GM19397 (cell line): ENCODE data around the gene DAAM1.
A peak's percentile ranks its signal among the peaks of the same experiment; 100 is the strongest.

Experiments used
- ATAC-seq: cut with Tn5 transposase; IDR thresholded peaks from one replicate; pipeline ENCODE4 v1.9.1; 2021; ENCODE audit warnings: mild to moderate bottlenecking, moderate library complexity; ENCODE audit not compliant: unreplicated experiment

Gene DAAM1

DNA sequence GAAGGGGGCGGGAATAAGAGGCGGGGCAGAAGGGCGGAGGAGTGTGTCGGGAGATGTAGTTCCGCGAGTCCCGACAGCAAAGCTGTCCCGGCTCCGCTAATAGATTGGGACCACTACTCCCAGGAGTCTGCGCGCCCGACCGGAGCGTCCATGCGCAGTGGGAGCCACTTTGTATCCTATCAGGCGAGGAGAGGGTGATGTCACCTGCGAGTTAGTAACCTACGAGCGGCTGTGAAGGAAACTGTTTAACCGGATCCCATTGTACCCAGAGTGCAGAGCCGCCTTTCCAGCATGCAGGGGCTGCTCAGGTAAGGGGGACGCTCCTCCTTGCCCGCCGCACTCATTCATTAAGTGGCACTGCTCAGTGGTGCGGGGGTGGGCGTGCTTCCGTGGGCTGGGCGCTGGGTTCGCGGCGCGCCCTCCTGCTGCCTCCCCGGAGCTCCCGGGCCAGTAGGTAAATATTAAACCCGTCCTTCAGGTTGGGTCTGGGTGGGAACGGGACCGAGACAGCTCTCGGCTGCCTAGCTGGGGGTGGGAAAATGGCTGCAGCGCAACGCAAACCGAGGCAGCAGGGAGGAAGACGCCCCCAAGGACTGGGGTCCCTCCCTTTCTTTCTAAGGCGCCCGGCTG lies at the start of gene DAAM1:
TSS of gene DAAM1 (plus strand) at position 207 of the 630 bp plus-strand sequence. CDS start 74,811 bp downstream, outside the sequence.
- ATAC-seq: peak; percentile 86

DNA sequence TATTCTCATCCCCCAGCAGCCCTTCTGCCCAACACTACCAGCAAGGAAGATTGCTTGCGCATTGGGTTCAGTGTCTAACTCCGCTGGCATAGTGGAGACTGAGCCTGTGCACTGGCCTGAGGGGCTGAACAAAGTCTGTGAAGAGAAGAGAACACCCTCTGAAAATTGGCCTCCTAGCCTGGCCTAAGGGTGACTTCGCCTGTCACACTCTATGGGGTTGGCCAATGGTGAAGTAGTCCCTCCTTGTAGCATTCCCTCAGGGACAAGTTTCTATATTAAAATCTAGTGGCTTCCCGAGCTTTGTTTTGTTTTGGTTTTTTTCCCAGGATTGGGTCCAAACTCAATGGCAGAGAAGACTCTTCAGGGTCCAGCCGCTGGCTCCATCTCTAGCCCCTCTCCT lies 49.1 kb upstream of the DAAM1 start:
- no peak for ATAC-seq

DNA sequence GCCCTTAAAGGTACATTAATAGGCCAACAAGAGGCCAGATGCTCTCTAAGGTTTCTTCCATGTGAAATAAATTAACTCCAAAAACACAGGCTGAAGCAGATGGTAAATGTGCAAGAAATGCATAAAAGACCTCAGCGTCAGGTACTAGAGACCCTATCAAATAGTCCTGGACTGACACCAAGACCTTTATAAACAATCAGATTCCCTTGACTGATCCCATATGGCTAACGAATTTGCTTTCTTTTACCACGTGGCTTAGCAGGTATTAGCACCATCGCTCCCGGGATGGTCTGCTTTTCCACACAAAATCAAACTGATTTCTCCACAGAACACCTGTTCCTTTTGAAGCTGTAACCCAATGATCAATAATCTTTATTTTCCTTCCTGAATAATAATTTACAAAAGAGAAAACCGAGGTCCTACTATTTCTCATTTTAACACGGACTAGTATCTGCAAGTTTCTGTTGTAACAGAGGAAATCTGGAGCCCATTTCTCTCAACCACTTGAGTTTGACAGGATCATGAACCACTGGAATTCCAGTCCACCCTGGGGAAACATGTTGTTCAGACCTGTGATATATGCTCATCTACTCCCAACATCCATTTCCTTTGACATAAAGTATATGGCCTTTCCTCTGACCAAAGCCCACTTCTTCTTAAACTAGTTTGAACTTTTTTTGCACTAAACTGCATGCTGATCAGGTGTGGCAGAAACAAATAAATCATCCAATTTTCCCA lies 48.2 kb upstream of the DAAM1 start:
- ATAC-seq: no peak

DNA sequence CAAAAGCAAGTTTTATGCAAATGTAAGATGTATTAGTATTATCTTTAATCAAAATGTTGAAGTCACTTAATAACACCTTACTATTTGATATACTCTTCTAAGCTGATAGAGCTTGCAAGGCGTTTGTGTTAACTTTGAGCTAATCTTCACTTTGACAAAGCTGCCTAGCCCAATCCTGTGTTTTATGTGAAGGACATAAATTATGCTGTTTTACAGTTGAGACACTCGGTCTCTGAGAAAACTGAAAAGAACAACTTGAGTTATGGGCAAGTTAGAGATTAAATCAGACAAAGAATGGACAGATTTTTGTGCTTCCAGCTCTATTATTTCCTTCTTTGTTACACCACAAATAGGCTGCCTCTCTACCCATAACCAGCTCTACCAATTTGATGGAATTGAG lies 42.0 kb upstream of the DAAM1 start:
- ATAC-seq: no peak

DNA sequence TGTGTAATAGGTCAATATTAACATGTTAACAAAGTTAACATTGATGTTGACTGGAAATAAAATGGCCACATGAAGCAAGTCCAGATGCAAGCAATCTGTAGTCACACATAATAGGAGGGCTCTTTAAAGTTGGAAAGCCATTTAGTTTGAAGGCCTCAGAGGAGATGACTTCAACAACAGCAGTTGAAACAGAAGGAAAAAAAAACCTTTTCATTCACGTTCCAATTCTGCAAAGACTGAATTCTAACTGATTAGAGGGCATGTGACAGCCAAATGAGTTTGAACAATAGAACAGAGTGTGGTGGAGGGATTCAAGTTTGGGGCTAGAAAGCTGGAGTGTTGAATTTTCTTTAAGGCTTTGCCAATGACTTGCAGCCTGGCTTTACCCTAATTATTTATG lies 41.5 kb upstream of the DAAM1 start:
- ATAC-seq: no peak

DNA sequence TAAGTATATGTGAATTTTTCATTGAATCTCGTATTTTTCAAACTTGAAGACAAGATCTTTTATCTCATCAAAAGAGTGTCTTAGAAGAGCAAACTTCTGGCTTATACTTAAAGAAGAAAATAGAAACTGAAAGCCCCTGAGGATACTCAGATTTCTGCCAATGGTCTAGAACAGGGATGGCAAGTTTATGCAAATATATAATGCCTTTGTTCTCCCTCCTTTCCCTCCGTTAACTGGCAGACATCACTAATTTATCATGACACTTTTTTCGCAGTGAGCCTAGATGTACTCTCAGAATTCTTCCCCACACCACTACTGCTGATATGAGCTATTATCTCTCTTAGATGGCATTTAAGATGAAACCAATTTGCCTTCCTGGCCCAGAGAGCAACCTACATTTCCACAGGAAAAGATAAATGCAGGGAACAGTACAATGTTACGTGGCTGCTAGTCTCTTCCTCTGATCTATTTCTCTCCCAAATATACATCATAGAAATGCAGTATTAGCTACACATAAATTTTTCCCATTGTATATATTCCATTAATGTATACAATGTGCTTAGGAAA lies 40.0 kb upstream of the DAAM1 start:
- ATAC-seq: no peak

DNA sequence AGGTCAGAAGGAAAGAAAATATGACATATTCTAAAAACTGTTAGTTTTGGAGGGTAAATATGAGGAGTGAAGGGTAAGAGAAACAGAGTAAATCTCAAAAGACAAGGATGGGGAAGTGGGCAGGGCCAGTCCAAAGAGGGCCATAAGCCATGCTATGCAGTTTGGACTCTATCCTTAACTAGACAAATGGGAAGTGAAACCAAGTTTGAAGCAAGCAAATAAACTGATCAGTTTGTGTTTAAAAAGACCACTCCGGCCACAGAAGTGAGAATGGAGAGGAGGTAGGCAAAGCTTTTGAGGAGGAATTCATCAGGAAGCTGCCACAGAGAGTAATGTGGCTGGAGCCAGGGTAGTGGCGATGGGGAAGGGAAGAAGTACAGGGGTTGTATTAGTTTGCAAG lies 37.5 kb upstream of the DAAM1 start:
- peak; percentile 77 for ATAC-seq

DNA sequence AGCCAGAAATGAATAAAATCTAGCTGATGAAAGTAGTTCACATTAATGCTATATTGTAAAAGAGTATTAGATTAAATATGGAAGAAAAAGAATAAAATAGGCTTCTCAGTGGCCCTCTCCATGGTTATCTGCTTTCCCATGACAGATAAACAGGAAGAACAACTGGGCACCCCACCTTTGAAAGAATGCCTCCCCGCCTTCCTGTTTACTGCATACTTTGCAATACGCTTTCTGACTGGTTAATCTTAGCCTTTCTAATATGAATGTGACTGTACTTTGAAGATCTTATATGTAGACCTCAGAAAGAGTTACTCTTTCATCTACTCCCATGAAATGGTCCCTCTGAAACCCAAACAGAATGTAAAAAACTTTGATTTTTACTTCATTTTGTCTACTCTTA lies 34.1 kb upstream of the DAAM1 start:
- ATAC-seq: no peak

DNA sequence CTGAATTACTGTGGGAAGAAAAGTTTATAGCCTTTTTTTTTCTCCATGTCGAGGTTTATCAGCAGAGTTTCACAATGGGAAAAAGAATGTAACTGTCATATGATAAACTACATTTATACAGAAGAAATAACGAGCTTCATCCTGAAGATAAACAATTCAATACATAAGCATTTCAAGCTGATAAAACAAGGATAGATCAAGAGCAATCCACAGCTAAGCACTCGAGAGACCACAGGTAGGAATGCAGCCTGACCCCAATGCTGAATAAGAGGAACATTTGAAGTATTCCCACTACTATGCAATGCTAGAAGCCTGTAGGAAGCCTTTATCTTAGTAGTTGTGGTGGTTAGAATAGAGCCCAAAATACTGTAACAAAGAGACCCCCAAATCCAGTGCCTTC lies 32.6 kb upstream of the DAAM1 start:
- no peak for ATAC-seq

DNA sequence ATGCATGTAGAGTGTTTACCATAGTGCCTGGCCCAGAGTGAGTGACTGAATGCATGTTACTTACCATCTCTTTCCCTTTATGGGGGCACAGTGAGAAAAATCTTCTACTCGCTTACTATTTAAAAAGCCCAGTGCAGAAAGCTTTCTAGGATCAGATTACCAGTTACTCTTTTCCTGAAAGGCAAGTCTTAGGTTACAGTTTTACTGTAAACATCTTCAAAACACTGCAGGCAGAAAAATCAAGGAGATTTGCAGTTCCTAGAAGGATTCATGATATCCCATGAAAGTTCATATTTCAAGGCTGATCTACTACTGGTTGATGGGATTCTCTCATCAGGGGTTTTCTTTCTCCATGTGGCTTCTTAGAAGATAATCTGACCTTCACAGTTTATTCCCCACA lies 29.3 kb upstream of the DAAM1 start:
- no peak for ATAC-seq

DNA sequence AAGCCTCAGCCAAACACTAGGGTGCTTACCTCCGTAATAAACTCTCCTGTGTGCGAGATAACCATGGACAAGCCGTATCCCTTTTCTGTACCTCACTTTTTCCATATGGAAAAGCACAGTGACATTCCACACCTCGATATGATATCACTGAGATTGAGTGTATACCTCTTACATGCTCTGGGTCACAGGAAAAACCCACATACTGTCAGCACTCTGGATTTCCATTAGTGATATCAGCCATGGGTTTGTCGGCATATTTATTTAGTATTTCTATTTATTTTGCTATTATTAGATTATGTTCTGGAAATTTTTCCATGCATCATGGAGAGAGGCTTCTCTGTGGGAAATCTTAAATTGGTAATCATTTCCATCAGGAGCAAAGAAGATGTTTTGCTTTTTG lies 28.0 kb upstream of the DAAM1 start:
- no peak for ATAC-seq

DNA sequence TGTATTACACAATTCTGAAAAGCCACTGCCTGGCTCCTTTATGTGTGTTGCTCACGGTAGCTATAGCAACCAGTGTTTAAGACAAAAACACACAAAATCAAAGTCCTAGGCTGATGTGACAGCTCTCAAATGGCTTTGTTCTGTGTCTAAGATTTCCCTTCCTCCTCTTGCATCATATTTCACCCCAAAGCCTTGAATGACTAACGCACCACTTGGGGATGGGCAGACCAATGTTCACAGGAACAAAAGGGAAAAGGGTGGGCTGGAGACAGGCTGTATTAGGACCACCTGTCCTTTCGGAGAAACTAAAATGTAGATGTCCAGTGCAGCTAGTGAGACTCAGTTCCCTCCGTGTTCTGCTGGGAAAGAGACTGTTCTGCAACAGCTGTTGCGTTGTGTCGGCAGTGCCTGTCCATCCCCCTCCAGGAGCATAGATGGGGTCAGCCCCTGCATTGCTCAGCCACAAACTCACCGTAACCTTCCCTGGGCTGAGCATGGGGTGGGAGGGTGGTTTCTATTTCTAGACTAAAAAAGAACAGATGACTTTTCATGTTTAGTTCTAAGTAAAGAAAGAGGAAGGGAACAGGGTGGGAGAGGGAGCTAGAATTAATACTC lies 26.8 kb upstream of the DAAM1 start:
- no peak for ATAC-seq

DNA sequence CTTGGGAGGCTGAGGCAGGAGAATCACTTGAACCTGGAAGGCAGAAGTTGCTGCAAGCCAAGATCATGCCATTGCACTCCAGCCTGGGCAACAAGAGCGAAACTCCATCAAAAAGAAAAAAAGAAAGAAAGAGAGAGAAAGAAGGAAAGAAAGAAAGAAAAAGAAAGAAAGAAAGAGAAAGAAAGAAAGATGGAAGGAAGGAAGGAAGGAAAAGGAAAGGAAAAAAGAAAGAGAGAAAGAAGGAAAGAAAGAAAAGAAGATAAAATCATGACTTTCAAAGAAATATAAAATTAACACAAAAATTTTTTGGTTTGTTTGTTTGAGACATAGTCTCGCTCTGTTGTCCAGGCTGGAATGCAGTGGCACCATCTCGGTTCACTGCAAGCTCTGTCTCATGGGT lies 22.2 kb upstream of the DAAM1 start:
- ATAC-seq: no peak

DNA sequence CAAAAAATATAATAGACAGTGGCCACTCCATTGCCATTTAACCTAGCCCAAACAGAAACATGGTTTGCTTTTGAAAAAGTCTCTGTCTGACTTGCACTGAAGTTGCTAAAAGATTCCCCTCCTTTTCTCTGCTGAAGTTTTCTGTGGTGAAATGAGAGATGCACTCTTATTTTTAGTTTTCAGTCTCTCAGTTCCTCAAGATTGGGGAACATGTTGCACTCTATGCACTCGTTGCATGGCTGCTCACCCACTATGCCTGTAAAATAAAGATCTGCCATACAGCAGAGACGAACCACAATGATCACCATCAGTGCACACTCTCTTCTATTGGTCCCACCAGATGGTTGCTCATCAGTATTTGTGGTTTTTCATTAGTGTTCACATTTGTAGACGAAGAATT lies 13.1 kb upstream of the DAAM1 start:
- peak; percentile 98 for ATAC-seq

DNA sequence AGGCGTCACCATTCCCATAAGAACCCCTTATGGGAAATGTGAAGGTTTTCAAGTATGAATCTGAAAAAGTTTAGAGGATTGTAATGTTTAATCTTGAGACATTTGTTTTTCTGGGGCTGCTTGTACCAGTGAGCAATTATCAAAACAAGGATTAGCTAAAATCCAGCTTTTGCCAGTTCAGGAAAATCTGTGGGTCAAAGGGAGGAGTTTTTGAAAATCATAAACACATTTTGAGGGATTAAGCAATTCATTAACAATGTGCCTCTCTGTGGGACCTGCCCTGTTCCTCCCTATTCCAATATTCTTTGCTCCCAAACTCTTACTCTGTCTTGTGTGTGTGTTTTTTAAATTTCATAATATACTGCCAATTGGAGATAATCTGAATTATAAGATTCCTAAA lies 11.7 kb upstream of the DAAM1 start:
- ATAC-seq: no peak

DNA sequence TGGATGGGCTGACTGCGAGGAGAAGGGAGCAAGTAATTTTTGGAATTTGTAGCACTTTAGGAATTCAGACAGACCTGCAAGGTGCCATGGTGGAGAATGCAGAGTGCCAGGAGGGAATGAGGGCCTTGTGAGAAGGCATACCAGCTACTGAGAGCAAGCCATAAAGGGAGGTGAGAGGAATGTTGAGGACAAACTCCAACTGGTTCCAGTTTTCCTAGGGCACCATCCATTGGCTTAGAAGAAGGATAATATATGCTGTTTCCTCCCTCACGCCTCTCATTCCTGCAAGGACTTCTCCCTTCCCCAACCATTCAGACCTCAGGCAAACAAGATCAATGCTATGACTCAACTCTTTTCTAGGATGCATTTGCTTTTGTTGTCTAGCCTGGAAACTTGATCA lies 11.2 kb upstream of the DAAM1 start:
- no peak for ATAC-seq

DNA sequence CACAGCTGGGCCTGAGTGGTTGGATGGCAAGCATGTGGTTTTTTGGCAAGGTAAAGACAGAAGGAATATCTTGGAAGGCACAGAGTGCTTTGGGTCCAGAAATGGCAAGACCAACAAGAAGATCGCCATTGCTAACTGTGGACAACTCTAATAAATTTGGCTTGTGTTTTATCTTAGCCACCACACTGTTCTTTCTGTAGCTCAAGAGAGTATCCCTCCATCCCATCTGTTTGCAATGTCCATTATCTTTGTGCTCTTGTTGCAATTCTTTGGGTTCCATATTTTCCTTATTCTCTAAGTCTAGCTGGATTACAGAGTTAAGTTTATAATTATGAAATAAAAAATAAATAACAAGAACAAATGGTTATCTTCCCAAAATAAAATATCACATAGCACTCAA lies 6.7 kb upstream of the DAAM1 start:
- no peak for ATAC-seq

DNA sequence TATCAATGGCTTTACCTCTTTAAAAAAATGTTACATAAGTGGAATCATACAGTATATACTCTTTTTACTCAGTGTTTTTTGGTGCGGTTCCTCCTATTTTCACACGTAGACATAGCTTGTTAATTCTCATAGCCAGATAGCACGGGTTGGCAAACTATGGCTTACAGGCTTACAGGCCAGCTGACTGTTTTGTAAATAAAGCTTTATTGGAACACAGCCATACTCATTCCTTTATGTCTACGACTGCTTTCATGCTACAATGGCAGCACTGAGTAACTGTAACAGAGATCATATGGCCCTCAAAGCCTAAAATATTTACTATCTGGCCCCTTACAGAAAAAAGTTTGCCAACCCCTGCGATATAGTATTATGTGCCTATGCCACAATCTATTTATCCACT lies 5.8 kb upstream of the DAAM1 start:
- no peak for ATAC-seq

DNA sequence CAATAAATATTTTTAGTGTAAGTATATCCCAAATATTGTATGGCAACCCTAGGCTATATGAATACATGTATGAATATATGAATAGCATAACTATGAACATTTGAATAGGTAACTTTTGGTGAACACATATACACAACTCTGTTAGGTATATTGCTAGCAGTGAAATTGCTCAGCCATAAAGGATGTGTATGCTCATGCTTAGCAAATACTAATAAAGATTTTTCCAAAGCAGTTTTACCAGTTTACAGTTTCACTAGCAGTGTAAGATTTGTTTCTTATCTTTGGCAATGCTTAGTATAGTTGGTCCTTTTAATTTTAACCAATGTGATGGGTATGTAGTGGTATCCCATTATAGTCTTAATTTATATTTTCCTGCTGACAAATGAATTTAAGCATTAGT lies 5.3 kb upstream of the DAAM1 start:
- ATAC-seq: no peak

DNA sequence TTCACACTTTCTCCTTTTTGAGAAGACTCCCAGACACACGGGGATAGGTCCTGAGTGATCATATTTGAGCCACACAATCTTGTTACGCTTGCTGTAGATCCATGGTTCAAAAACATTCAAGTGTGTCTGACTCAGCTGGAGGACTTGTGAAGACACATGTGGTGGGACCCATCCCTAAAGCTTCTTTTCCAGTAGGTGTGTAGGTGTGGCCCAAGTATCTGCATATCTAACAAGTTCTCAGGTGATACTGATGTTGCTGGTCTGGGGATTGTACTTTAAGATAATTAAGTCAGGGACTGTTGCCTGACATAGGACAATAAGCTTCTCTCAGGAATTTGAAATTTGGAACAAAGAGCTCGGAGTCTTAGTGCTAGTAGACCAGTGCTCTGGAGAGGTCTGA lies 4.1 kb upstream of the DAAM1 start:
- ATAC-seq: no peak

DNA sequence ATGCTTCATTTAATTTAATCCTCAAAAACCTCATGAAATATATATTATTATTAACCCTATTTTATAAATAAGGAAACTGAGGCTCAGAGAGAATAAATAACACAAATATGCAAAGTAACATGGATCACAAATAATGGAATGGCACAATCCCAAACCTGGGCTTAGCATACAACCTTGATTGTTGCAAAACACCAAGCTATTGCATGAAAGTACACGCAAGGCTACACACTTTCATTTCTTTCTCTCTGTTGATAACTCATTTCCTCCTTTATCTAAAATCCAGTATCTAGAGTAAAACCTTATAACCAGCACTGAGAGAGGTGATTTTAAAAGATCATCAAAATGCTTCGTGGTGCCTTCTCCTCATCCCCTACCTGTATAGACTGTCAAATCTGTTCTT lies 2.8 kb upstream of the DAAM1 start:
- no peak for ATAC-seq

DNA sequence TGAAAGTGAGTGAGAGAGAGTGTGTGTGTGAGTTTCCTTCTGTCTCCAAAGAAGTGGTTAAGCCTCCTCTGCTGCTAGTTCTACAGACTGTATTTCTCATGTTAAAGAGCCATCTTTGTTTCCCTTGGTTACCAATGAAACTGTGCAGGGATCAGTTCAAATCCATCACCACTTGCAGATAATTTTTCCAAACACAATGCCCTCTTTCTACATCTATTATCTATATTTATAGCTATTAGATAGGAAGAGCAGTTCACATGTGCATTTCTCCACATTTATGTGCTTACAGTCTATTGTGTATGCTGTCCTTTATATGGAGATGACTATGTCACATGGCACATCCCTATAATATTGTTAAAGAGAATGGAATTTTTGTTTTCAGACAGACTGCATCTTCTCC lies 2.2 kb upstream of the DAAM1 start:
- ATAC-seq: no peak
